Cardiac muscle cell (in vitro differentiated cells and primary cell): Measurements from ENCODE around the gene UNC13C. TPM values are rescaled to one million over a fixed set of nuclear protein-coding genes. Genes with fewer than 3 reads are reported as not detected.

Experiments
- DNase-seq, 2 donors: peaks; one replicate each; pipeline versions ENCODE4 v3.0.0 to v3.0.0-alpha.2; 2010 to 2017; ENCODE audit warnings: low read depth in 1 of 2, low spot score in 1 of 2
- H3K27ac ChIP-seq: fragments of 200-600 bp; sonication (generic); 2 replicates; pipeline ENCODE4 v1.5.1; 2016
- H3K27me3 ChIP-seq: fragments of 200-600 bp; sonication (generic); 2 replicates; pipeline ENCODE4 v1.6.0; 2016; ENCODE audit warnings: control low read depth
- H3K36me3 ChIP-seq: fragments of 200-600 bp; sonication (generic); 2 replicates; pipeline ENCODE4 v1.5.1; 2016; ENCODE audit warnings: control low read depth
- H3K4me1 ChIP-seq: fragments of 200-600 bp; sonication (generic); 2 replicates; pipeline ENCODE4 v1.8.1; 2017; ENCODE audit warnings: low read depth, mild to moderate bottlenecking, mixed run types
- H3K4me3 ChIP-seq: fragments of 200-600 bp; sonication (generic); 2 replicates; pipeline ENCODE4 v1.5.1; 2016; ENCODE audit warnings: mild to moderate bottlenecking
- H3K9me3 ChIP-seq: fragments of 200-600 bp; sonication (generic); 2 replicates; pipeline ENCODE4 v1.5.1; 2017; ENCODE audit warnings: low read depth, mild to moderate bottlenecking, control low read depth
- polyA plus RNA-seq: library from polyadenylated mRNA; unstranded; fragments of >200 nt; fragmentation: Nextera tagmentation; extraction: Ambion mirVana; gene quantifications from 2 replicates; pipeline ENCODE4 v1.2.1, GENCODE V29; 2016
- total RNA-seq: library from RNA; depleted of rRNA; stranded (reverse); fragments of >200 nt; gene quantifications from 2 replicates; pipeline ENCODE4 v1.2.3, GENCODE V29; 2016
- TF ChIP-seq, protein P1 (sequence below): IDR thresholded peaks from 2 replicates; pipeline ENCODE4 v1.5.1; 2012; ENCODE audit warnings: low read depth, mild to moderate bottlenecking, low read length

Gene UNC13C
- total and polyA plus RNA-seq, 2 experiments from 2014 or later: under 0.01 TPM; not detected in 1

DNA sequence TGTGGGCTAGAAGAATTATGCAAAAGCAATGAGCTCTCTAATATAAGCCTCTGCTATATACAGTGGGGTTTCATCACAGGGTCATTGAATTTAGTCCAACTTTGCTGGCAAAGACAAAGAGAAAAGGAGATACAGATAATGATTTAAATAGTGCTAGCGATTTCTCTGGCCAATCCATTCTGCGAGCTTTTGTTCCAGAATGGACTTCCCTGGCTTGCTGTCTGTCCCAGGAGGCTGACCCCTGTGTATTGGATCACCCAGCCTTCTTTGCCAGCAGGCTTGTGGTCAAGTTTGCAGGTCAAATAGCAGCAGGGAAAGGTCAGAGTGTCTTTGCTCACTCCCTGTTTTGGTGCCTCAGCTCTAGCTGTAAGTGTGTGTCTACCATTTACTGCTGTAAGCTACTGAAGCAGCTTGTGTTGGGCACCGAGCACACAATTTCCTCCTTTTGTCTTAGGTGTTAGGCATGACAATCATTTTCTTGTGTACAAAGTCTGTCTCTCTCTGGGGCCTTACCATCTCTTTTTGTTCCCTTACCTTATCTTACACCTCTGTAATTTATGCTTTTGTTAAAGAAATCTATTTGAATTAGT is 55.7 kb downstream of the UNC13C start:
- Histone ChIP-seq H3K27me3 (no peaks in the 10 kb centered on the region), H3K9me3 (no peaks in the 10 kb centered on the region), H3K4me3 (no peak overlapping the region), H3K27ac (no peak overlapping the region), H3K36me3 (no peaks in the 10 kb centered on the region), H3K4me1 (no peaks in the 10 kb centered on the region)
- TF ChIP-seq, protein P1, sequence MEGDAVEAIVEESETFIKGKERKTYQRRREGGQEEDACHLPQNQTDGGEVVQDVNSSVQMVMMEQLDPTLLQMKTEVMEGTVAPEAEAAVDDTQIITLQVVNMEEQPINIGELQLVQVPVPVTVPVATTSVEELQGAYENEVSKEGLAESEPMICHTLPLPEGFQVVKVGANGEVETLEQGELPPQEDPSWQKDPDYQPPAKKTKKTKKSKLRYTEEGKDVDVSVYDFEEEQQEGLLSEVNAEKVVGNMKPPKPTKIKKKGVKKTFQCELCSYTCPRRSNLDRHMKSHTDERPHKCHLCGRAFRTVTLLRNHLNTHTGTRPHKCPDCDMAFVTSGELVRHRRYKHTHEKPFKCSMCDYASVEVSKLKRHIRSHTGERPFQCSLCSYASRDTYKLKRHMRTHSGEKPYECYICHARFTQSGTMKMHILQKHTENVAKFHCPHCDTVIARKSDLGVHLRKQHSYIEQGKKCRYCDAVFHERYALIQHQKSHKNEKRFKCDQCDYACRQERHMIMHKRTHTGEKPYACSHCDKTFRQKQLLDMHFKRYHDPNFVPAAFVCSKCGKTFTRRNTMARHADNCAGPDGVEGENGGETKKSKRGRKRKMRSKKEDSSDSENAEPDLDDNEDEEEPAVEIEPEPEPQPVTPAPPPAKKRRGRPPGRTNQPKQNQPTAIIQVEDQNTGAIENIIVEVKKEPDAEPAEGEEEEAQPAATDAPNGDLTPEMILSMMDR: no peak
- DNase-seq: no peak

DNA sequence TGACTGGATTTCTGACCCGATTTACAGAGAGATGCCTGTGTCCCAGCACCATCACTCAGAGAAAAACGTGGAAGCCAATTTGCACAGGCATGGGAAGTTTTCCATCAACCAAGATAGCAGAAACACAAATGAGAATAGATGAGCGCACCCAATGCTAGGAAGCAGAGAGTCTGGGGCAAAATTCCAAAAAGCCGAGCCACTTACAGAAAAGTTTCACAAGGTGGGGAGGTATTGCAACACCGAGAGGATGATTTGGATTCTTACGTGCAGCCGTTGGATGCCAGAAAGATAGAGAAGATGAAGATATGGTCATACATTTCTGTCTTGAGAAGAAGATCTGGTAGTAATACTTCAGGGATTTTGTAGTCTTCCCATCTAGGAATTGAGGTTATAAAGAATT is 57.4 kb downstream of the UNC13C start:
- DNase-seq: no peak
- TF ChIP-seq, protein P1: no peak
- H3K27ac ChIP-seq: no peak overlapping the region
- no peaks in the 10 kb centered on the region for H3K27me3 ChIP-seq
- no peaks in the 10 kb centered on the region for H3K4me1 ChIP-seq
- no peaks in the 10 kb centered on the region for H3K9me3 ChIP-seq
- no peak overlapping the region for H3K4me3 ChIP-seq
- H3K36me3 ChIP-seq: no peaks in the 10 kb centered on the region

DNA sequence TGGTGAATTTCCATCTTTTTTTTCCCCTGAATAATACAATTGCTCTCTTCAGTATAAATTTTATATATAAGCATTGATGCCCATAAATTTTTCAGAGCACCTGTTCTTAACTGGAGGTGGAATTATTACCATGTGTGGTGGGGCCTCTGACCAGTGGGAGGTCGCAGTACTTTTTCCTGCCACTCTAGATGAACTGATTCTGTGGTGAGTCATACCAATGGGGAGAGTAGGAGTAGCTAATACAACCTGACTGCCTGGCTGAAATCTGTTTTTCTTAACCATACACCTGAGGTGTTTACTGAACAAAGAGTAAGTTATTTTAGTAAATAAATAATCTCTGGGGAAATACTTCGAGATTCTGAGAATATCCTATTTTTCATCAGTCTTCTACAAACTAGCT is 67.2 kb downstream of the UNC13C start:
- TF ChIP-seq, protein P1: no peak
- Histone ChIP-seq H3K36me3 (no peaks in the 10 kb centered on the region), H3K4me3 (no peak overlapping the region), H3K9me3 (no peaks in the 10 kb centered on the region), H3K27me3 (no peaks in the 10 kb centered on the region), H3K27ac (no peak overlapping the region), H3K4me1 (no peaks in the 10 kb centered on the region)
- no peak for DNase-seq

DNA sequence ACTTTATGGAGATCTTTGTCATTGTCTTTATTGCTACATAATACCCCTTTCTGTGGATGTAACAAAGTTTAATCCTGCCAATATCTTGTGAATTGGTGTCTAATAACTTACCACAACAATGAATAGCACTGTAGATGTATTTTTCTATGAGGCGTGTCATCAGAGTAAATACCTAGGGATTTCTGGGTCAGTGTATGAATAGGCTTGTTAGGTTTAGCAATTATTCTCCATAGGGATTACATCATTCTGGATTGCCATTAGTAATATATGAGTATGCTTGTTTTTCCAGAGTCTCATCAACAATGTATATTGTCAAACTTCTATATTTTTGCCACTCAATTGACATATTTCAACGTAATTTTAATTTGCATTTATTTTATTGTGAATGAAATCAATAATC is 67.9 kb downstream of the UNC13C start:
- TF ChIP-seq, protein P1: no peak
- DNase-seq: no peak

DNA sequence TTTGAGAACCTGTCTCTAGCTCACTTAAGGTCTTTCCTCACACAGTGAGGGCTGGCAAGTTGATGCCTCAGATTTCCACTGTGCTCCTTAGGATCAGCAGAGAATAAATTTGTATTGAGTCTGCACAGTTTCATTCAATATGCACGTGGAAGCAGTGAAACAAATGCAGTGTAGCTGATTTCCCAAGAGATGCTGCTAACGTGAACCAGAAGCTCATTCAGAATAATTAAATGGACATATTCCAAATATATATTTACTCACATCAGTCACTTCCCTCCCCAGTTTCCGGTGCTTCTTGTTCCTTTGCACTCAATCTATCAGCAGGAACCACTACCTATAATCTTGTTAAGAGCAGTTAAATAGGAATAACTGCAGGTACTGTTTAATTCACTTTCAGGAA is 86.1 kb downstream of the UNC13C start:
- H3K27ac ChIP-seq: no peak overlapping the region
- TF ChIP-seq, protein P1: no peak
- no peak overlapping the region for H3K4me3 ChIP-seq
- no peaks in the 10 kb centered on the region for H3K27me3 ChIP-seq
- no peaks in the 10 kb centered on the region for H3K4me1 ChIP-seq
- H3K36me3 ChIP-seq: no peaks in the 10 kb centered on the region
- H3K9me3 ChIP-seq: no peaks in the 10 kb centered on the region
- no peak for DNase-seq

More for the DNA sequence above, 67.9 kb downstream of the UNC13C start:
- Histone ChIP-seq H3K27ac (no peak overlapping the region), H3K4me3 (no peak overlapping the region), H3K4me1 (no peaks in the 10 kb centered on the region), H3K9me3 (no peaks in the 10 kb centered on the region), H3K27me3 (no peaks in the 10 kb centered on the region), H3K36me3 (no peaks in the 10 kb centered on the region)
